HT-29 (cell line): ENCODE results near the gene ANK3. TPM values are rescaled to one million over a fixed set of nuclear protein-coding genes. Genes with fewer than 3 reads are reported as not detected.

Source experiments
- DNase-seq: peaks from one replicate; pipeline ENCODE4 v3.0.0-alpha.2; 2015; ENCODE audit warnings: low spot score
- total RNA-seq: library from RNA; depleted of rRNA; stranded (reverse); fragments of >200 nt; shearing (Covaris generic); gene quantifications from 2 replicates; pipeline ENCODE4 v1.2.3, GENCODE V29; 2014

The ANK3 gene
- total RNA-seq, 1 experiment from 2014 or later, result 11.5 TPM

DNA sequence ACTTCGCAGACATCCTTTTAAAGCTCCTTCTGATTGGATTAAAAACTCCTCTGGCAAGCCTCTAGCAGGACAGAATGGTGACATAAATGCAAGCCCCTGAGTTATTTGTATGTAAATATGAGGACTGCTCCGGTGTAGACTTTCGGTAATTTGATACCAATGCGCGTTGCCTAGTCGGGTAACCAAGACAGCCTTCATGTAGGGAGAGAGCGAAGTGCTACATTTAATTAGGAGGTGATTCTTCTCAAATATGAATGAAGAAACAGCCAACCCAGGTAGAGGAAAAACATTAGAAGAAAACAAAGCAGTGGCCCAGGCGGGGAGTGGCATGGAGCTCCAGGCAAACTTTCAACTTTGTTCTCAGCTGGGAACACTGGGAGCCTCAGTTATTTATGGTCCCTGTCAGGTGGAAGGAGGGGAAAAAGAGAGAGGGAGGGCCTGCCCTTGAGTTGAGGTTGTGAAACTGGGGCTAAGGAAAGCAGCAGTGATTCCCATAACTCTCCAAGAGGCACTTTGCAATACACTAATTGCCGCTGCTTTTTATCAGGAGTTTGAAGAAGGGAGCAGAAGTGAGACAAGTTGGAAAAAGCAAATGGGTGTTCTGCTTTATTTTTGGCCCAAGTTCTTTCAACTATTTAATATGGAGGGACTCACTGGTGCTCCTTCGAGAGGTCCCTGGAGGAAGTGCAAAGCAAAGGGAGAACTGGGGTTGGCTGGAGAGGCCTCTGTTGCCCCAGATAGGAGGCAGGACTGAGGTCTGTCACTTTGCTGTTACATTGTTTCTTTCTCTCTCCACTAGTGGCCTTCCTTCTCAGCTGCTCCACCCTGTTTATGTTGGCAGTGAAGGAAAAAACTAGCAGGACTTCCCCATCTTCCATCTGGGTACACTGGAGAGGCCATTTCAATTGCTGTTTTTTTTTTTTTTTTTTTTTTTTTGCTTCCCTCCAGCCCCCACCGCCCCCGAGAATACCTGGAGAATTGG, 248.7 kb downstream of the ANK3 start:
- peak; percentile 61 for DNase-seq

DNA sequence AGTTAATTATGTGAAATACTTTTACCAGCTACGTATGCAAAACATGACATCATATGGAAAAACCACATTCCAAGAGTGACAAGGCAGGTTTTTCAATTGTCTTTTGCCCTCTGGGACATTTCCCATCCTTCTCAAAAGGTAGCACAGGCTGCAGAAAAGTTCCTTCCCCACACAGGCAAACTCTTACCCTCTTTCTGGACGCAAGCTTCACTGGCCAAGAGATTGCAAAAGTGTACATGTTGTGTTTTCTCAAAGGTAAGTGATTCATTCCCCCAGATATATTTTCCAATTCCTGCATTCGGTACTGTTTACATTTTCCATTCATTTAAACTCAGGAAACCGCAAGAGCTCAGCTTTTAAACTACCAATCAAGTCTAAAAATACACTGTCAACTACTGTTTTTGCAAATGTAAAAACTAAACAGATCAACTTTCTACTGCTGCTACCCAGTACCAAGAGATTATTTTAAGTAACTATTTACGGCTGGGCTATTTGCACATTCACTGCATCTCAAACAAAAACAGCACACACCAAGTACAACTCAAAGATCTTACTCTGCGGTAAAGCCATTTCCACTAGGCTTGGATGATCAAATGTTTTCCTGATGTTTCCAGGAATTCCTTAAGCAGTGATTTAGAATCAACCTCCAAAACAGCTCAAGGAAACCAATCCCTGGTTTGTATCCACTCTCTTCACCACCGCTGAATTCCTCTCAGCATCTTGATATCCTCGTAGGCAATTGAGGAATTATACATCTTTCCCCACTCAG, 249.7 kb downstream of the ANK3 start:
- peak; percentile 37 for DNase-seq

DNA sequence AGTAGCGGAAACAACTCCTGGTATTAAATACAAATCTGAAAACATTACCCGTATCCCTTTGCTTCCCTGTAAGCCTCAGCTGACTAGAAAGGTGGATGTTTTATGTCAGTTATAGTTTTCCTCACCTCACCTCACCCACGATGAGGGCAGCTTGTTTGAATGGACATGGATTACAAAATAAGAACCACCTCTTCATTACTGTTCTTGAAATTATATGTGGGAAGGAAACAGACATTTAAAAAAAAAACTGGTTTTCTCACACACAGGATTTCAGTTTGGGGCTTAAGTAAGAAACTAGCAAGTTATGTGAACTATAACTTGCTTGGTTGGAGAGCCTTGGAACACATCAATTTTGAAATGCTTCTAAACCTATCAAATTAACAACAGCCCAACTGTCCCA, 250.4 kb downstream of the ANK3 start:
- no peak for DNase-seq

DNA sequence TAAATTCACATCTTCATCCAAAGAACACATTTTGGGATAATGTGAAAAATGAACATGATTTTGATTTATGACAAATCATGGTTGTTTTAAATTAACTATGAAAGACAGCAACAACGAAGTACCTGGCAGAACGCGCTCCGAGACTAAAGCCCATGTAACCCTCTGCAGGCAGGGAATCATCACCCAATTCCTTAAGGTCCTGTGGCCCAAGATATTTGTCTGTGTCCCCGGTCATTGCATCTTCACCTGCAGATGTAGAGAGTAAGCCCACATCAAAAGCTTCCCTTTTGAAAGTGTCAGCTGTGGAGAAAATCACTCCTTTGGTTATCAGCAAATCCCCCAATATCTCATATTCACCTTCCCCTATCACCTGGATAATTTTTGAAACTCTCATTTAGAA, 250.8 kb downstream of the ANK3 start:
- DNase-seq, result no peak

DNA sequence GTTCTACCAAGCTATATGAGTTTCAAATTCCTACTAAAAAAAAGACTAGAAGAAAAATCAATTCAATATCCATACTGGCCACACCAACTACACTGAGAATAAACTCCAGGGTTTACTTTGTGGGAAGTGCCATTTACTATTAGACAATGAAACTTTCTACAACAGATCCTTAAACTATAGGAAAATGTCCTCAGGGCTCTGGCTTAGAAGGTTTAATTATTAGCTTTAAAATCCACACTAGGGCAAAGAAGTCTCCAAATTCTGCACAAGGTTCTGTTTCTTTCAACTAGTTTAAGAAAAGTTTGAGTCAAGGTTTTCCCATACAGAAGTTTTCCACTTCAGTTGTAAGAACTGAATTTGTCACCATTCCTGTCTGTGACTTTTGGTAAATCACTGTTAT, 251.6 kb downstream of the ANK3 start:
- DNase-seq, result no peak

DNA sequence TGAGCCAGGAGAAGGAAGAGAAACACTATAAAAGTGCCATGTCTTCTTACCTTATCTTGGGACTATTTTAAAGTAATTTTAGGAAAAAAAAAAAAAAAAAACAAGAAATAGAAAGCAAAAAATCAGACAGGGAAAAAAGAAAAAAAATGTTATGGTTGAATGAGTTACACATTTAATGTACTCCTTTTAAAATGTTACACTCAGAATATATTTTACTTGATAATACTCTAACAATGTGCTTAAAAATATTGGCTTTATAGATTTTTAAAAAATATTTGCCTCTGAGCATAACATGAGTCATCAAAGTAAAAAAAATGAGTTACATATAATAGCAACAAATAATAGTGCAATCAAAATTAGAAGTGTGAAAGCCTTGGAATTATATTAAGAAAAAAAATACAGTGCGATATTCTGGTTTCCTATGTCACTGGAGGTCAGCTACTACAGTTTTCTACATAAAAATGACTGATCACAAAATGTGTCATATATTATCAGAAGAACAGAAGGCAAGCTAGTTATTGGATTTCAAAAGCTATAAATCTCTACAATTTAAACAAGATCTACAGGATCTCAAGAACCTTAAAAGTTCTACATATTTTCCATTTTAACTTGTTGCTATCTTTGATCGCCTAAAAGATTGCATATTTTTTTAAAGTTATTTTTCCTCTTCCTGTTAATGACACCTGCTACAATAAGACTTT, 252.2 kb downstream of the ANK3 start:
- DNase-seq, result no peak

DNA sequence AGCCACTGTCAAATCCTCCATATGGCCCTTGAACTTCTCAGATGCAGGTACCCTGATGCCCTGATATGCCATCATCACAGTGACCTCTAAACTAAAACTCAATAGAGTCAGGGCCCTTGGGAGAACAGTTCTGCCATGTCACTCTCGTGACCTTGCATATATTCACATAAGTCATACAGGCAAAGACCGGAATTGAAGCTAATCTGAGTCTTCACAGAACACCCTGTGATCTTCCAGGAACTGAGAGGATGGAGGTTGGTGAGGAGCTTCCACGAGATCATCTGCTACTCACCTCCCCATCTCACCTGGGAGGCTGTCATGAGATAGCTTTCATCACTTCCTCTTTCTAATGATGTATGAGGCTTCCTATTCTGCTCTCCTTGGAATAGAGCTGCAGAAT, 254.7 kb downstream of the ANK3 start:
- DNase-seq, result no peak

DNA sequence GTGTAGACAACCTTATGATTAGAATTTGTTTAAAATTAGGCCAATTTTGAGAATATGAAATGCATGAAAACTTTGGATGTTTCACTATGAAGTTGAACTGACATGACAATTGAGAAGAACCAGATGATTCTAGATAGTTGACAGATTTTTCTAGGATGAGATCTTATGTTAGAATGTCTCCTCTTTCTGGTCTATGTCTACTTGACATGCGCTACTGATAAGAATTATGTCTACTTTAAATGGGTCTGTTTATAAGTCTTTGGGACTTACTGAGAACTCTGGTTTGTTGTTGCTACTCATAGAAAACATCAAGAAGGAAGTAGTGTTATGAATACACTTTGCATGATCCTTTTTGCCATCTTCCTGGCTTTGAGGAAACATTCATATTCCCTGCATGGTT, 255.1 kb downstream of the ANK3 start:
- no peak for DNase-seq

DNA sequence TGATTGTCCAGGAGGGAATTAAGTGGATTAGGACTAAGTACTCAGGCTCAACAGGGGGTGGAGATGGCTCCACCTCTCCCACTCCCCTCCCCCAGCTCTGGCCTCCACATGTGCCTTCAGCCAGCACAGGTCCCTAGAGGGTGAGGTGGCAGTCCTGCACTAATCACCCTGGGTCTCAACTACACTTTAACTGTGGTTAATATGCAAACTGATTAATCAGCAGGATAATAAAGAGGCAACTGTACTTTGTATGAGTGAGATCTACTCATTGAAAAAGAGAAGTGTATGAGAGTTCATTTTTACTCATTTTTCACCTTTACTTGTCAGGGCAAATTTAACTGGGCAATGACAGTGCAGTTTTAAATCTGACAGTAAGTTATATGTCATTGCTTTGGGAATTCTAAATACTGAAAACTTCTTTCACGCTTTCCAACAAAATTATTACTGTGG, 259.5 kb downstream of the ANK3 start:
- no peak for DNase-seq

DNA sequence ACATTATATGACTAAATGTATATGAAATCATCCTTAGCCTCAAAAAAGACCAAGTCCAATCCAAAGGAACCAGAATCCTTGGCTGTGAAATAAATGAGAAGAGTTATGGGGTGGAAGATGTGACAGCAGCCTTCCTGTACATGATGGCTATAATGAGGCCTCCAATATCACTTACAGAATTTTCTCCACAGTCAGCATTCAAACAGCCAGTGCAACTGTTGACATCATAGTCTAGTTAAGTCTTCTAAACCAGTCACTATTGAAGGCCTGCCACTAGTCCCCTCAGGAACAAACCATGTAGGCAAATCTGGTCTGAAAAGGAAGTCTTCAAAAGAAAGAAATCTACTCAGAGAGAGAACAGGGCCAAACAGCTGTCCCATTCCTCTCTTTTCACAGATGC, 263.8 kb downstream of the ANK3 start:
- DNase-seq, result no peak

DNA sequence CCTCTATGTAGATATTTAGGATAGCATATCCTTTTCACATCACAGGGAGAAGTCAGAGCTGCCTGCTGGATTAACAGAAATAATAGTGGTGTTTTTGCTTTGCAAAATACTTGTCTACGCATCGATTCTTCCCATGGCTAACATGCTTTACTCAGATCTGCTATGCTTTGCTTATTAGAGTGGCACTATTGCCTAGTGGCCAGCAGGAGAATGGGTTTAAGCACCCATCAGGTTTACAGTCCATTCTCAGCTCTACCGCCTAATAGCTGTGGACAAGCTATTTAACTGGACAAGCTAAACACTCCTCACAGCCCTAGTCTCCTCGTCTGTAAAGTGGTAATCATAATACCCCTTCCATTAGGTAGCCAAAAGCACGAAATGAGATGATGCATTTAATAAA, 265.1 kb downstream of the ANK3 start:
- no peak for DNase-seq

DNA sequence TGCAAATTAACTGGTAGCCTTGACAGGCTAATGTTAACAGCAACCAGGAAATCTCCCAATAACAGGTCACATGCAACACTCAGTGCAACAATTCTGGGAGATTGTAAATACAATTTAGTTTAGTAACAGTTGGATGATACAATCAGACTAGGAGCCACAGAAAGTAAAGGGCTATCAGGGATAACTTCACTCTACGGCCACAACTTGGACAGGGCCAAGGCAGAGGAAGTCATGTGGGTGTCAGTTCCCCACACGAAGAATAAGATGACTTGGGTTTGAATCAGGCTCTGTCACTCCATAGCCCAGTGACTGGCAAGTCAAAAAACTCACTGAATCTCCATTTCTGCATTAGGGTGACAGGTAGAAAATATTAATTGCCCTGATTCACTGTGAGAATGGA, 266.0 kb downstream of the ANK3 start:
- no peak for DNase-seq

DNA sequence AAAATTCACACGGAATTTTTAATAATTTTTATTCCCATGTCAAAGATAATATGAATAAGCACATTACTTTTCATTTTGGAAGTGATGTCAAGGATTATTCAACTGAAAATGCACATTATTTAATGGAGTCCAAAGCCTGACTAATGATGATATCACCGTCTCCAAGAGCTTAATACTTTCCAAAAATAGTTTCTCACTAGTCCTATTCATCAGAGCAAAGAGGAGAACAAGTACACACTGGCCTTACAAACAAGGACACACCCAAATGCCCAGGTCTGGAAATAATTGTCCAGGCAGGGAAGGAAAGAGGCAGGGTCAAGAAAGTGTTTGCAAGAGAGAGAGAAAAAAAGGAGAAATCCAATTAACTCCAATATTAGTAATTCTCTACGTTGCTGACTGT, 266.5 kb downstream of the ANK3 start:
- no peak for DNase-seq

DNA sequence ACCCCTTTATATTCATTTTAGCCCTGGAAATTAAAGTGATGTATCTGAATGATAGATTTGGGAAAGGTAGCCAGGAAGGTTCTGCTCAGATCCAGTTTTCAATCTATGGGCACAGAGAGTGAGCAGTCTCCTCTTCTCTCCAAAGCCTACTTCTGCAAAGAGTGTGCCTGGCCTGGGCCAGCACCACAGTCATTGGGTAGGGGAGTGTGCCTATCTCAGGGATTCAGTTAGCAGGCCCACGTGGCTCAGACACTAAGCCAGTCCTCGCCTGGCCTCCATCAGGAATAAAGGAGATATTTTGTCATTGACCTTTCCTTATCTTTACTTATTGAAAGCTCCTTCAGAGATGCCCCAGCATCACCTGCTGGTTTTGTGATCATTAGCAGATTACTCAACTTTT, 267.5 kb downstream of the ANK3 start:
- DNase-seq, result no peak

DNA sequence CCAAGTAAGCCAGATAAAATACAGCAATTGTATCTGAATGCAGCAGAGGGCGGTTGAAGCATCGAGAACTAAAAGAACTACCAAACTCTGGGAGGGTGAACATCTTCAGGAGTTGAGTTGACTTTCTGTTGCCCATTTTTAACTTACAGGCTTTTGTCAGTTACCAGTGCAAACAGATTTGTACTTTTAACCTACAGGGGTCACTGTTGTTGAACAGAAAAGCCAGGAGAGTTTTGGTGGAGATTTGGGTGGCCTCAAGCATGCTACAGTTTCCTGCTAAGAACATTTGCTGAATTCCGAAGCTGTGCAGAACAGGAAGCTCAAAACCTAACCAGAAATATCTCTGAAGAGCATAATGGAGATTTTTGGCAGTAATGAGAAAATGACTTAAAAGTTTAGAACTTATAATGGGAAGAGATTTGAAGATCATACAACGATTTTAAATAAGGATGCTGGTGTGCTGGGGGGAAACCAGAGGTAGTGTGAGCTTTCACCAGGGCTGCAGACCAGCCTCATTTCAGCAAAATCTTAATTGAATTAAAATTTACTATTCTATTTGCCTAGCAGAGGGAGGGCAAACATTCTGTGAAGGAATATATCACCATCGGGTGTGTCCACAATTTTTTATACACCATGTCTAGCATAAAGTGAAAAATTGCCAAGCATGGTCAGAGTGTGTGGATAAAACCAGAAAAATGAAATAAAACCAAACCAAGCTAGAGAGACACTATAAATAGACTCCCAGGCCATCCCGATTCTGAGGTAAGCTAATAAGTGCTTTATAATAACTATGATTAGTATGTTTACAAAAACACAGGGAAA, 274.7 kb downstream of the ANK3 start:
- peak; percentile 78 for DNase-seq

DNA sequence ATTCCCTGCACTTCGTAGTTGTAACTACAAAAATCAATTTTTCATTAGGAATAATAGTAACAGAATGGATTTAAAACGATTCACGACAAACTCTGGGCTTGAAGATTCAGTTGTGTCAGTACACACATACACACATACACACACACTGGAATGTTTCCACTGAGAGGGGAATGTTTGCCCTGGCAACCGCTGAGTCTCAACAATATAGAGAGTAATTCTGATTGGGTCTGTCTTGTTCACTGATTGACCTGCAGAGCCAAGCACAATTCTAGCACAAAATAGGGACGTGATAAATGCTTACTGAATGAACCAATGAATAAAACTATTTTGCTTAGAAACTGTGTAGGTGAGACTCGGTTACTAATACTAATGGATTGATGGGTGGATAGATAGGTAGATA, 278.9 kb downstream of the ANK3 start:
- DNase-seq, result no peak

DNA sequence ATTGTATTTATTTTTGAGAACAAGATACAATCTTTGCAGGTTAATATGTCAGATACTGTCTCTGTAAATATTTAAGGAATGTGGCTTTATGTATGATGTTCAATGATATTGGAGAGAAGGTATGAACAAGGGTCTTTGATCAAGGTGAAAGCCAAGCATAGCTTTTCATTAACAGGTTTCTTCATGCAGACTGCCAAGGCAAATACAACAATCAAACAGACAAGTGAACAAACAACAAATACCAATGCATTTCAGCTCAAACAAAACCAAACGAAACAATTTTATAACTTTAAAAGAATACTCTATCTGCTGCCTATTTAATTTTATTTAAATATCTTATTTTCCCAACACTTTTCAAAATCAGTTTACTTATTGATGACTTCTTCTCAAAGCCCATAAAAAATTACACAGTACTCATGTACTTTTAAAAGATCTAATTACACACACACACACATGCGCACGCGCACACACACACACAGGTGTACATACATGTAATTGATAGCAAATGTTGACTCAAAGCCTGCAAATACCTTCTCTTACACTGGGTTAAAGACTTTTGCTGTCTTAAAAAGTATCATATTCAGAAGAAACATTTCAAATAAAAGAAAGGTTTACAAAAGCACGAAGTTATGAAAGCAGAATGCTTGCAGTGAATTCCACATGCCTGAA, 282.2 kb downstream of the ANK3 start:
- DNase-seq, result no peak

DNA sequence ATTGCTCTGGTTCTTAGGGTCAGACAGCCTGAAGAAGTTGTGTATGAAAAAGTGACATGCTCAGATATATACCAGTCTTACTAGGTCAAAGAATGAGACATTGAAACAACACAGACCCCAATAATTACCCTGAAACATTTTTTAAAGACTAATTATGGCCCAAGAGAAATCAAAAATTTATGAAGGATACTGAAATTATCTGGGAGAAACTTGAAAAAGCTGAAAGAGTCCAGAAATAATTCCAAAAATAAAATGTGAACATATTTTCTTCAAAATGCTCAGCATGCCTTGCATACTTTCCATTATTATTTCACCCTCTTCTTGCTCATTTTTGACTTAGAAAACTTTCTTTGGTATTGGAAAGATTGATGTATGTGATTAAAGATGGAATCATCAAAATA, 284.4 kb downstream of the ANK3 start:
- DNase-seq, result no peak

DNA sequence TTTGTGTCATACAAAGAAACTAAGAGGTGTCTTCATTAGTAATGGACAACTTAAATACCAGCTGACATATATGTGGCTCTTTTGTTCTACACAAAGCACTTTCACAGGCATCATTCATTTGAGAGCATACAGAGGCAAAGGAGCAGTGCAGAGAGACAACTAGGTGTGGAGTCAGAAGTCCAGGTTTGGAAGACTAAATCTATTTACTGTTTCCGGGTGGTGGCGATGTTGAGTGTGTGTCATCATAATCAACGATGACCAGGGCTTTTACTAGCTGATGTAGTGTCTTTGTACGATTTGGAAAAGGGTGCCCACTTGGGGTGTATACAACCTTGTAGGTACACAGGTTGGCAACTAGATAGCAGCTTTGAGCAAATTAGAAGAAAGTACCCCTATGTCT, 287.9 kb downstream of the ANK3 start:
- peak; percentile 22 for DNase-seq

DNA sequence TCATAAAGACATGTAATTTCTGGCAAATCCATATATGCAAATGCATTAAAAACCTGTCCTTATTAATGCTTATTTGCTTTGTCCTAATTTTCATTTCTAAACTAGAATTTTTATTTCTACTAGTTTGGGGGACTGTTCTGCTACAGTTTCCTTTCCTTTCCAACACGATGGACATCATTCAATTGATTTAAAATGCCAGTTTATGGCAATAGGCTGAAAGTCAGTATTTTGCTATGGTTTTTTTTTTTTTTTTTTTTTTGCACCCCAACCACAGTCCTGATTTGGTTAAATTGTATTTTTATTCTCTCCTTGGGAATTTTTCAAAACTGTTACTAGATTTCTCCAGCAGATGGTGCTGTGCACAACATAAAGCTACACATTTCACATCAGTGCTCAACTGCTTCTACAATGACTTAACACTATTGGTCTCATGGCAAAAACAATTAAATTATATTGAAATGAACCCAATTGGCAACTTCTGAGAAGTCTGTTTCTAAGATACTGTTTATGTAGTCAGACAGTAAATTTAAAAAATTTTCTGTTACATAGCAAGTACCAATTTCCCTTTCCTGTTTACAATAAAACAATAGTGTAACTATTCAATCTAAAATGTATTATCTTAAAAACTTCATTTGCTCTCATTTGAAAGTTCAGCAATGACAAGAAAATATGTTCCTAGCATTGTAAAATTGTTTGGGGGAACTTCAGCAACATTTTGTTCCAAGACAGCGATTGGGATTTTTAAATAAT, 289.5 kb downstream of the ANK3 start:
- DNase-seq, result peak; percentile 78
